BLaER1 treated with 17β-estradiol and CSF1 and Interleukin-3, amounts not matched to agents 10 nM and 100 nM (cell line): ENCODE measurements around the gene WDFY2.
"Not testable (repeated sequence)": the region's sequence is repeated elsewhere in the genome, so short reads cannot be mapped to it uniquely, and the experiment has no call there.

Source experiments
- H3K27ac ChIP-seq, 11 experiments: shearing (Covaris generic); formaldehyde crosslinking; 2 replicates each; pipeline ENCODE4 v1.8.1; 2022
- H3K27me3 ChIP-seq, 11 experiments: shearing (Covaris generic); formaldehyde crosslinking; 2 replicates each; pipeline ENCODE4 v1.8.1; 2022
- H3K36me3 ChIP-seq, 11 experiments: shearing (Covaris generic); formaldehyde crosslinking; 2 replicates each; pipeline ENCODE4 v1.8.1; 2022
- H3K4me1 ChIP-seq, 10 experiments: shearing (Covaris generic); formaldehyde crosslinking; 2 replicates each; pipeline ENCODE4 v1.8.1; 2022
- H3K4me2 ChIP-seq, 11 experiments: shearing (Covaris generic); formaldehyde crosslinking; 2 replicates each; pipeline ENCODE4 v1.8.1; 2022
- H3K4me3 ChIP-seq, 10 experiments: shearing (Covaris generic); formaldehyde crosslinking; 2 replicates each; pipeline ENCODE4 v1.8.1; 2022
- H3K9ac ChIP-seq, 11 experiments: shearing (Covaris generic); formaldehyde crosslinking; 2 replicates each; pipeline ENCODE4 v1.8.1; 2022
- H3K9me3 ChIP-seq, 11 experiments: shearing (Covaris generic); formaldehyde crosslinking; replicated peaks in 1 of 11; 2 replicates each; pipeline ENCODE4 v1.8.1; 2022
- H4K20me1 ChIP-seq, 11 experiments: shearing (Covaris generic); formaldehyde crosslinking; 2 replicates each; pipeline ENCODE4 v1.8.1; 2022
- Cebpa-rat ChIP-seq, 11 experiments: shearing (Covaris generic); IDR thresholded peaks; 2 replicates each; pipeline ENCODE4 v1.8.1; 2022

Gene WDFY2

DNA sequence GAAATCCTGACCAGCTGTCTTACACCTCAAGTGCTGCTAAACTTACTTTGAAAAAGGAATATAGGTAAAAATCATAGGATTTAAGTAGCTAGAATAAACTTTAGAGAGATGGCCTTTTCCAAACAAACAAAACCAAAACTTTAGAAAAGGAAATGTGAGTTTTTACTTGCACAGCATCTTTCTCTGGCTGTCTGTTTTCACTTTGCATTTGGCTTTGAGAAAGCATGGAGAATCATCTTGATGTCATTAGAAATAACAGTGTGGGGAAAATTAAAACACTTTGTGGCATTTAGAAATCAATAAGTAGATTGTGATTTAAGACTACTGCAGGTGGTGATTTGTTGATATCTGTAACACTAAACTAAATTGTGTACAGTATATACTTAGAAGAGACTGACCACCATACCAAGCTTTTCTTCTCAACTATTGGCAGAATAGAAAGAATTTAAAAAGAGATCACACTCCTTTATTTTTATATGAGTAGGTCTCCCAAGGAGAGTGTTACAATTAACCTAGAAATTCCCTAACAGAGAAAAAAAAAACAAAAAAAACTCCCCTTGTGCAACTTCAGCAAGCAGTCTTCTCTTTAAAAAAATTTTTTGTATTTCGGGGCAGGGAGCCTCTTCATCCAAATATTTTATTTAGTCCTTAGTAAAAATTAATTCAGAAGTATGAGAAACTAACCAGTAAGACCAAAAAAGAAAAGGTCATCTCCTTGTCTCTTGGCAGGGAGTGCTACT lies 6.1 kb downstream of the WDFY2 start:
- Histone ChIP-seq H3K4me3 (no peak overlapping the region), H3K4me2 (peak overlapping the region in 4 of 11 experiments; percentile 21 to 91 (median 55); a peak in 6 of 22 replicates), H3K27ac (no peak overlapping the region), H4K20me1 (peaks cover 14 to 83% (median 54%) of the 10 kb centered on the region in 11 experiments; a peak in 16 of 22 replicates), H3K9ac (no peak overlapping the region), H3K4me1 (peaks cover 7 to 65% (median 13%) of the 10 kb centered on the region in 10 experiments; a peak in 18 of 20 replicates), H3K9me3 (no peaks in the 10 kb centered on the region), H3K27me3 (no peaks in the 10 kb centered on the region; a peak in 1 of 22 replicates), H3K36me3 (peaks cover 0 to 9% (median 0%) of the 10 kb centered on the region in 11 experiments; a peak in 4 of 22 replicates)
- TF ChIP-seq Cebpa-rat (IDR thresholded peaks at IDR 0.05) = no peak

- Histone ChIP-seq H3K27ac (no peak overlapping the region), H3K9ac (no peak overlapping the region), H3K4me2 (peak overlapping the region in 4 of 11 experiments; percentile 21 to 91 (median 55); a peak in 4 of 22 replicates), H3K9me3 (no peaks in the 10 kb centered on the region), H3K27me3 (no peaks in the 10 kb centered on the region), H3K4me3 (no peak overlapping the region), H4K20me1 (peaks cover 14 to 90% (median 59%) of the 10 kb centered on the region in 11 experiments; a peak in 16 of 22 replicates), H3K4me1 (peaks cover under 1 to 68% (median 7%) of the 10 kb centered on the region in 10 experiments; a peak in 16 of 20 replicates), H3K36me3 (peaks cover 0 to 9% (median 0%) of the 10 kb centered on the region in 11 experiments; a peak in 4 of 22 replicates)
- TF ChIP-seq Cebpa-rat (IDR thresholded peaks at IDR 0.05) = no peak
Measured at GRCh38 chr13:51590971-51591627, 6.8 kb downstream of the WDFY2 start.

DNA sequence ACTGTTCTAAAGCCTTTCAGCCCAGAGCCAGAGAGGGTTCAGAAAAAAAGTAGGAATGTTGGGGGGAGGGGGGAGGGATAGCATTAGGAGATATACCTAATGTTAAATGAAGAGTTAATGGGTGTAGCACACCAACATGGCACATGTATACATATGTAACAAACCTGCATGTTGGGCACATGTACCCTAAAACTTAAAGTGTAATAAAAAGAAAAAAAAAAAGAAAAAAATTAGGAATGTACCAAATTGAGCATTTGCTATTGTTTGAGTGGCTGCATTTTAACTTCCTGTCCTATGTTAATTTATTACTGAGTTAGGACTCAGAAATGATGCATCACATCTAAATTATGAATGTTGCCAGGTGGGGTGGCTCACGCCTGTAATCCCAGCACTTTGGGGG lies 7.7 kb downstream of the WDFY2 start:
- Histone ChIP-seq H3K4me1 (peaks cover 0 to 67% (median 3%) of the 10 kb centered on the region in 10 experiments; a peak in 10 of 20 replicates), H4K20me1 (peaks cover 14 to 97% (median 63%) of the 10 kb centered on the region in 11 experiments; a peak in 16 of 22 replicates)
- not testable (repeated sequence) for H3K9me3 ChIP-seq, H3K27me3 ChIP-seq, H3K4me2 ChIP-seq, H3K27ac ChIP-seq, H3K36me3 ChIP-seq, H3K9ac ChIP-seq, H3K4me3 ChIP-seq

GRCh38 chr13:51594432-51594831 lies 10.2 kb downstream of the WDFY2 start:
- no peak for TF ChIP-seq Cebpa-rat (IDR thresholded peaks at IDR 0.05)
- Histone ChIP-seq H3K4me2 (no peak overlapping the region), H3K9me3 (no peaks in the 10 kb centered on the region), H3K27me3 (no peaks in the 10 kb centered on the region), H3K9ac (no peak overlapping the region), H3K27ac (no peak overlapping the region), H4K20me1 (peaks cover 5 to 97% (median 58%) of the 10 kb centered on the region in 11 experiments; a peak in 15 of 22 replicates), H3K4me1 (peaks cover 0 to 64% (median 9%) of the 10 kb centered on the region in 10 experiments; a peak in 13 of 20 replicates), H3K36me3 (peaks cover 0 to 9% (median 0%) of the 10 kb centered on the region in 11 experiments; a peak in 4 of 22 replicates), H3K4me3 (no peak overlapping the region)

DNA sequence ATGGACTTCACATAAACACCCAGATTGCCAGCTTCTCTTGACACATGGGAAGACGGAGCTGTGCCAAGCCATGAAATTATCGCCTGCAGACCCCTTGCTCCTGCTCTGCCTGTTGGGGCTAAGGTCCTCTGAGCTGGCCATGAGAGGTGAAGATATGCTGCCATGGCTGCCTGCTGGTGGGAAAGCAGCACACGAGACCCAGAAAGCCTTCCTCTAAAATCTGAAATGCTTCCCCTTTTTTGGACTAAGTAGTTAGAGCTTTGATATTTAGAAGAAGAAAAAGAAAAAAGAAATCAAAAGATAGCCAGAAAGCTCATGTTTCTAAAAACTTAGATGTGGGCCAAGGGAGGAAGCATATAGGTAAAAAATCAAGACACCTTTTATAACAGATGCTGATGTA lies 11.2 kb downstream of the WDFY2 start:
- Histone ChIP-seq H3K4me3 (no peak overlapping the region), H3K27ac (no peak overlapping the region), H3K36me3 (peaks cover 0 to 11% (median 0%) of the 10 kb centered on the region in 11 experiments; a peak in 5 of 22 replicates), H3K4me1 (peaks cover 7 to 64% (median 17%) of the 10 kb centered on the region in 10 experiments; a peak in 14 of 20 replicates), H3K9ac (no peak overlapping the region), H3K4me2 (peak overlapping the region in 3 of 11 experiments; percentile 1 to 57 (median 28); a peak in 4 of 22 replicates), H3K9me3 (no peaks in the 10 kb centered on the region), H4K20me1 (peaks cover 5 to 96% (median 56%) of the 10 kb centered on the region in 11 experiments; a peak in 15 of 22 replicates), H3K27me3 (no peaks in the 10 kb centered on the region)
- TF ChIP-seq Cebpa-rat (IDR thresholded peaks at IDR 0.05) = no peak

DNA sequence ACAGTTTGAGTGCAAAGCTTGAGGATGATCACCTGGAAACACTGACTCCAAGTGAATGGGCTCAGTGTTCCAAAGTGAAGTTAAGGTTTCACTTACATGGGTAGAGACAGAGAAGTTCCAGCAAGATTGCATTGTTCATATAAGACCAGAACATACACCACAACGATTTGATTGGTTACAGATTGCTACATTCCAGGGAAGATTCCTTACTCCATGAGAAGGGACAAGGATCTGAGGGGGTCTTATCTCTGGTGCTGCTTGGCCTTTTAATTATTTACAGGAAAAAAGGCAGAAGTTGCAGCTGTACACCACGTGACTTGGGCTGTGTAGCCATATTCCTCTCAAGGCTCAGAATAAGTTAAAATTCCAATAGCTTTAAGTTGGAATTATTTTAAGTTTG lies 12.3 kb downstream of the WDFY2 start:
- no peak overlapping the region for H3K9ac ChIP-seq
- H3K27me3 ChIP-seq = no peaks in the 10 kb centered on the region
- H3K36me3 ChIP-seq = peaks cover 0 to 19% (median 0%) of the 10 kb centered on the region in 11 experiments; a peak in 7 of 22 replicates
- peaks cover 0 to 89% (median 46%) of the 10 kb centered on the region in 11 experiments; a peak in 15 of 22 replicates for H4K20me1 ChIP-seq
- TF ChIP-seq Cebpa-rat (IDR thresholded peaks at IDR 0.05) = no peak
- peaks cover 7 to 68% (median 18%) of the 10 kb centered on the region in 10 experiments; a peak in 14 of 20 replicates for H3K4me1 ChIP-seq
- no peak overlapping the region for H3K27ac ChIP-seq
- 0 out of 22 replicates have a peak, but pooled peaks cover 0 to 3% (median 0%) of the 10 kb centered on the region in 11 experiments for H3K9me3 ChIP-seq
- H3K4me2 ChIP-seq = peak overlapping the region in 1 of 11 experiments; percentile 41; a peak in 1 of 22 replicates
- no peak overlapping the region for H3K4me3 ChIP-seq

- TF ChIP-seq Cebpa-rat (IDR thresholded peaks at IDR 0.05) = no peak
- peak overlapping the region in 8 of 11 experiments; percentile 15 to 81 (median 30); a peak in 14 of 22 replicates for H3K4me2 ChIP-seq
- no peak overlapping the region for H3K4me3 ChIP-seq
- 0 out of 22 replicates have a peak overlapping the region, but pooled peaks of 1 of the 11 experiments have one; percentile 5 for H3K9ac ChIP-seq
- peaks cover 0 to 81% (median 25%) of the 10 kb centered on the region in 11 experiments; a peak in 14 of 22 replicates for H4K20me1 ChIP-seq
- H3K27me3 ChIP-seq = no peaks in the 10 kb centered on the region
- H3K4me1 ChIP-seq = peaks cover 7 to 82% (median 19%) of the 10 kb centered on the region in 10 experiments; a peak in 14 of 20 replicates
- peaks cover 0 to 5% (median 0%) of the 10 kb centered on the region in 11 experiments; a peak in 1 of 22 replicates for H3K9me3 ChIP-seq
- peak overlapping the region in 2 of 11 experiments; percentile 20 to 22; a peak in 3 of 22 replicates for H3K27ac ChIP-seq
- H3K36me3 ChIP-seq = peaks cover 0 to 35% (median 14%) of the 10 kb centered on the region in 11 experiments; a peak in 10 of 22 replicates
Measured at GRCh38 chr13:51599444-51600176, 15.3 kb downstream of the WDFY2 start.

GRCh38 chr13:51600703-51601102 lies 16.4 kb downstream of the WDFY2 start:
- Histone ChIP-seq H3K4me3 (no peak overlapping the region), H3K27ac (peak overlapping the region in 1 of 11 experiments; percentile 22; a peak in 1 of 22 replicates), H3K4me1 (peaks cover 7 to 72% (median 19%) of the 10 kb centered on the region in 10 experiments; a peak in 14 of 20 replicates), H3K27me3 (no peaks in the 10 kb centered on the region), H3K36me3 (peaks cover 0 to 34% (median 13%) of the 10 kb centered on the region in 11 experiments; a peak in 10 of 22 replicates), H3K9me3 (peaks cover 0 to 5% (median 0%) of the 10 kb centered on the region in 11 experiments; a peak in 1 of 22 replicates), H3K9ac (no peak overlapping the region), H4K20me1 (peaks cover 0 to 76% (median 19%) of the 10 kb centered on the region in 11 experiments; a peak in 11 of 22 replicates), H3K4me2 (peak overlapping the region in 5 of 11 experiments; percentile 23 to 81 (median 37); a peak in 5 of 22 replicates)
- no peak for TF ChIP-seq Cebpa-rat (IDR thresholded peaks at IDR 0.05)
